Psoas muscle (tissue), 8 donors: ENCODE measurements around the gene LPA. TPM values are rescaled to one million over a fixed set of nuclear protein-coding genes. Genes with fewer than 3 reads are reported as not detected.
"Not testable (repeated sequence)": the region's sequence is repeated elsewhere in the genome, so short reads cannot be mapped to it uniquely, and the experiment has no call there.

Experiments used
- ATAC-seq, 4 donors: fragments of 200-7000 bp; cut with Tn5 transposase; one replicate each; pipeline ENCODE4 v1.9.1; 2020; ENCODE audit warnings: moderate library complexity in 3 of 4, mild to moderate bottlenecking in 2 of 4
- DNase-seq, 2 donors: peaks; one replicate each; pipeline ENCODE4 v3.0.0-alpha.2; 2020
- H3K27ac ChIP-seq: fragments of 200-600 bp; one replicate; pipeline ENCODE4 v1.8.0; 2022
- H3K27me3 ChIP-seq, 3 donors: fragments of 200-600 bp in 1 of 3; one replicate each; pipeline versions ENCODE4 v1.6.1 to v1.8.0; 2013 to 2022; ENCODE audit warnings: low read length in 2 of 3, mild to moderate bottlenecking in 2 of 3, moderate library complexity in 1 of 3; ENCODE audit not compliant: insufficient read depth in 3 of 3
- H3K36me3 ChIP-seq, 2 donors: fragments of 200-600 bp in 1 of 2; one replicate each; pipeline versions ENCODE4 v1.6.1 to v1.8.0; 2013 to 2022; ENCODE audit warnings: low read depth in 1 of 2, mild to moderate bottlenecking in 1 of 2, moderate library complexity in 1 of 2; ENCODE audit not compliant: insufficient read depth in 1 of 2
- H3K4me1 ChIP-seq: fragments of 200-600 bp; one replicate; pipeline ENCODE4 v1.8.0; 2022
- H3K4me3 ChIP-seq: fragments of 200-600 bp; one replicate; pipeline ENCODE4 v1.8.0; 2022; ENCODE audit warnings: mild to moderate bottlenecking
- H3K9me3 ChIP-seq: fragments of 200-600 bp; one replicate; pipeline ENCODE4 v1.8.0; 2022
- WGBS, 3 donors: extraction: QIAGEN DNeasy Blood & Tissue Kit; methylation state at CpG; one replicate each; pipeline versions ENCODE4 v1.1.6 to v1.1.7; 2013; 5-methylcytosine and 5-hydroxymethylcytosine counted together
- intact Hi-C, 2 donors: fragments of 100-400 bp; cut with DNase I; formaldehyde crosslinking; loops; one replicate each; pipeline versions ENCODE4 v1.11.0 to v1.14.2; 2022
- polyA plus RNA-seq, 3 donors: library from polyadenylated mRNA; stranded (reverse); fragments of 200-250 nt; gene quantifications; one replicate each; pipeline ENCODE4 v1.2.3, GENCODE V29; 2013
- total RNA-seq, 4 donors: library from RNA; stranded (reverse); fragmentation: NEBNext Ultra II Directional in 2 of 4; extraction: Animal tissue kit (Norgen Biotek cat#: 25700) in 2 of 4; gene quantifications; one replicate each; pipeline versions ENCODE4 v1.2.1 to v1.2.4, GENCODE V29; 2021 to 2023
- TF ChIP-seq, protein P1 (sequence below): fragments of 200-600 bp; IDR thresholded peaks from one replicate; pipeline ENCODE4 v1.8.0; 2022; ENCODE audit warnings: antibody characterized with exemption
- donor health status: healthy with polysubstance abuse.
- donor health status: DM: no; HTN: no; CAD: no; lungs with moderate emphysema.
- donor health status: Bipolar disorder and iron deficiency.
- donor health status: healthy.
- donor health status: DM: yes; HTN: yes; CAD: no.
- donor health status: DM: no; HTN: no; CAD: no.
- donor health status: DM: no; HTN: no; CAD: no.
- donor health status: DM: yes; HTN: yes; CAD: no.

LPA gene
- total and polyA plus RNA-seq, 7 donors: 0.17 TPM; not detected in 6

DNA sequence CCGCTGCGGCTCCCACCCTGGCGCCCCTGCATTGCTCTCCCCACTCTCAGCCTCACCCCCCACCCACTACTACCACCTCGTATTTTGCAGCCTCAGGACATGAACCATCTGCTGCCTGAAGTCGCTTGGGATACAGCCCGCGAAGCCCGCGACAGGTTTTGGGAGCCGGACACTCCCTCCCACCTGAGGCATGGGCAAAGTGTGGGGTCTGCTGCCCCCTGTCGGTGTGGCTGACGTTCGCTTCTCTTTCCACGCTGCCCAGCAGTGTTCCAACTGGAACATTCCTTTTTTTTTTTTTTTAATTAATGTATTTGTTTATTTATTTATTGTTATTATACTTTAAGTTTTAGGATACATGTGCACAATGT lies 15.3 kb upstream of the LPA start:
- no peaks in the 10 kb centered on the region for H3K36me3 ChIP-seq
- H3K4me1 ChIP-seq: no peaks in the 10 kb centered on the region
- H3K9me3 ChIP-seq: peaks cover 4% of the 10 kb centered on the region
- no peak for ATAC-seq
- TF ChIP-seq, protein P1, sequence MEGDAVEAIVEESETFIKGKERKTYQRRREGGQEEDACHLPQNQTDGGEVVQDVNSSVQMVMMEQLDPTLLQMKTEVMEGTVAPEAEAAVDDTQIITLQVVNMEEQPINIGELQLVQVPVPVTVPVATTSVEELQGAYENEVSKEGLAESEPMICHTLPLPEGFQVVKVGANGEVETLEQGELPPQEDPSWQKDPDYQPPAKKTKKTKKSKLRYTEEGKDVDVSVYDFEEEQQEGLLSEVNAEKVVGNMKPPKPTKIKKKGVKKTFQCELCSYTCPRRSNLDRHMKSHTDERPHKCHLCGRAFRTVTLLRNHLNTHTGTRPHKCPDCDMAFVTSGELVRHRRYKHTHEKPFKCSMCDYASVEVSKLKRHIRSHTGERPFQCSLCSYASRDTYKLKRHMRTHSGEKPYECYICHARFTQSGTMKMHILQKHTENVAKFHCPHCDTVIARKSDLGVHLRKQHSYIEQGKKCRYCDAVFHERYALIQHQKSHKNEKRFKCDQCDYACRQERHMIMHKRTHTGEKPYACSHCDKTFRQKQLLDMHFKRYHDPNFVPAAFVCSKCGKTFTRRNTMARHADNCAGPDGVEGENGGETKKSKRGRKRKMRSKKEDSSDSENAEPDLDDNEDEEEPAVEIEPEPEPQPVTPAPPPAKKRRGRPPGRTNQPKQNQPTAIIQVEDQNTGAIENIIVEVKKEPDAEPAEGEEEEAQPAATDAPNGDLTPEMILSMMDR: no peak
- H3K27me3 ChIP-seq: no peaks in the 10 kb centered on the region
- DNase-seq: no peak
- no peak overlapping the region for H3K27ac ChIP-seq
- WGBS, 3 donors: 5 to 10% (median 6%) methylated on average over 14 of the region's 14 CpGs
- H3K4me3 ChIP-seq: no peak overlapping the region
- intact Hi-C loops: no loop called here

DNA sequence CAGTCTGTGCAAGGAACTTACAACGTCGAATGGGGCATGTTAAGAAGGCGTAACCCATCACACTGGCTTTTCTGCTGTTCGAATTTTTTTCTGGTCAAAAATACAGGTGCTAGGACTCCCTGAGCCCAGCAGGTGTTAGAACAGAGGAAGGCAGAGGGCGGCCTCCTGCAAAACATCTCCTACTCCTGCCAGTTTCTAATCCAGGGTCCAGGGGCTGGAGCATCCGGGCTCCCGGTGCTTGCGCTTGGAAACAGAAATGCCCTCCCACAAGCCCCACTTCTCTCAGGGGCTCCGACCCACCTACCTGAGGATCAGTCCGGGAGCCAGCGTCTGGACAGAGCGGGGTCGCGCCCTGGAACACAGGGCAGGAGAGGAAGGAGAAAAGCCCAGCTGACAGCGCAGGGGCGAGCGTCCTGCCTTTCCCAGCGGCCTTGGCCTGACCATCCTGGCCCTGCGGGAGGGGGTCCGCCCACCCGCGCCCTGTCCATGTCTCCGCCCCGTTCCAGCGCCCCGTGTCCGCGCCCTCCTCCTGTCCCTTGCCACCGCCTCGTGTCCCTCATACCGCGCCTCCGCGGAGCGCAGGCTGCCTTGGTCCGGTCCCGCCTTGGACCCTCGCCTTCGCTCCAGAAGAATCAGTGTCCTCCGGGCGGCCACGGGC lies 14.8 kb upstream of the LPA start:
- no peak for DNase-seq
- intact Hi-C loops: no loop called here
- Histone ChIP-seq H3K4me3 (no peak overlapping the region), H3K9me3 (peaks cover 4% of the 10 kb centered on the region), H3K36me3 (no peaks in the 10 kb centered on the region), H3K27ac (no peak overlapping the region), H3K4me1 (no peaks in the 10 kb centered on the region), H3K27me3 (no peaks in the 10 kb centered on the region)
- ATAC-seq: no peak
- TF ChIP-seq, protein P1: no peak
- WGBS, 3 donors: 9 to 20% (median 10%) methylated on average over 32 to 42 of the region's 42 CpGs

DNA sequence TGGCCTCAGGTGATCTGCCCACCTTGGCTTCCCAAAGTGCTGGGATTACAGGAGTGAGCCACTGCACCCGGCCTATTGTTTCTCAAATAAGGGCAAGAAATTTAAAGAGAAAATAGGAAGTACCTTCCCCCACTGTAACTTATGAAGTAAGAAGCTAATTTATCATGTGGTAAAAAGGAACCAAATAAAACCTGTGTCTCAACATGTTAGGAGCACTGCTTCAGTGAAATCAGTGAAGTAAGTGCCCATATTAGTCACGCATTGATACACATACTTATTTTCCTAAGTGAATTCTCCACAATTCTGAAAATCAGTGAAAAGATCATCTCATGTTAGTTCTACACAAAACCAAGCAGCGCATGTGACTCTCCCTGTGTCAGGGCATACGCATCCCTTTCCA lies 14.2 kb upstream of the LPA start:
- H3K4me1 ChIP-seq: no peaks in the 10 kb centered on the region
- no peaks in the 10 kb centered on the region for H3K36me3 ChIP-seq
- WGBS, 3 donors: 80 to 84% (median 82%) methylated on average over 4 of the region's 4 CpGs
- no peak overlapping the region for H3K4me3 ChIP-seq
- H3K27me3 ChIP-seq: no peaks in the 10 kb centered on the region
- H3K9me3 ChIP-seq: peaks cover 4% of the 10 kb centered on the region
- intact Hi-C loops: no loop called here
- TF ChIP-seq, protein P1: no peak
- ATAC-seq (no peak), DNase-seq (no peak)
- no peak overlapping the region for H3K27ac ChIP-seq

DNA sequence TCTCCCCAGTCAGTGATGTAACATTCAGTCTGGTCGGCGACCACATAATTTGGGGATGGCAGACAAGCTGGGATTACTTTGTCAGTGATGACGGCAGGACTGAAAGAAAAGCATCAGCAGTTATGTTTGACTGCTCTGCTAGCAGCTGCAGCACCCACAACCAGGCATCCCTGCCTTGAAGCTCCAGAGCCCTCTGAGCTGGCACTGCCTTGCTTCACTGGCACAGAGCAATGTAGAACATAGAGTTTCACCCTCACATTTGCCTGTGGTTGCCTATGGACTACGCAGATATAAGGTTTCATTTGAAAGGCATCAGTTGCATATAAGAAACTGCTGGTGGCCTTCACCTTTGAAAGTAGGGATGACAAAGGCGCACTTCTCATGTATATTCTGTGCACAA lies 12.3 kb upstream of the LPA start:
- H3K4me1 ChIP-seq, DNase-seq, H3K9me3 ChIP-seq, ATAC-seq, intact Hi-C loops, H3K27me3 ChIP-seq, H3K4me3 ChIP-seq, H3K36me3 ChIP-seq, H3K27ac ChIP-seq: not testable (repeated sequence)
- 76 to 86% (median 83%) methylated on average over 5 of the region's 5 CpGs for WGBS, 3 donors

DNA sequence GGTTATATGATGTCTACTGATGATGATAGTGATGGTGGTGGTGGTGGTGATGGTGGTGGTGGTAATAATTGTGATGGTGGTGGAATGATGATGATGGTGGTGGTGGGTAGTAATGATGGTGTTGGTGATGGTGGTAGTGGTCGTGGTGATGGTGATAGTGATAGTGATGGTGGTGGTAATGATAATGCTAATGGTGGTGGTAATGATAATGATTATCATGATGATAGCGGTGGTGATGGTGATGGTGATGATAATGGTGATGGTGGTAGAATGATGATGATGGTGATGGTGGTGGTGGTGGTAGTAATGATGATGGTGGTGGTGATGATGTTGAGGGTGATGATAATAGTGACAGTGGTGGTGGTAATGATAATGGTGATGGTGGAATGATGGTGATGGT lies 4.5 kb upstream of the LPA start:
- H3K9me3 ChIP-seq: no peaks in the 10 kb centered on the region
- intact Hi-C loops: no loop called here

More for the DNA sequence above, 4.5 kb upstream of the LPA start:
- DNase-seq (no peak), ATAC-seq (no peak)
- 74 to 78% (median 77%) methylated on average over 2 of the region's 2 CpGs for WGBS, 3 donors
- H3K27me3 ChIP-seq: no peaks in the 10 kb centered on the region
- TF ChIP-seq, protein P1: no peak
- H3K4me3 ChIP-seq: no peak overlapping the region
- H3K36me3 ChIP-seq: no peaks in the 10 kb centered on the region
- H3K27ac ChIP-seq: no peak overlapping the region
- no peaks in the 10 kb centered on the region for H3K4me1 ChIP-seq
